Measurements from ENCODE around the gene HOXC6. TPM values are rescaled to one million over a fixed set of nuclear protein-coding genes. Genes with fewer than 3 reads are reported as not detected.
"Not testable (repeated sequence)": the region's sequence is repeated elsewhere in the genome, so short reads cannot be mapped to it uniquely, and the experiment has no call there.

Gene HOXC6
- total RNA-seq, 1 donor = 1.7 TPM

- no peak for DNase-seq (ENCODE audit: low read depth)
- no peak for TF ChIP-seq CTCF (IDR thresholded peaks at IDR 0.05; ENCODE audit: insufficient read depth, low read depth, low read length)
- H3K4me3 ChIP-seq (ENCODE audit: low read depth, low read length) = no peak overlapping the region
Measured at GRCh38 chr12:54041097-54041690, 13.0 kb downstream of the HOXC6 start.

GRCh38 chr12:54042033-54042432 lies 13.8 kb downstream of the HOXC6 start:
- not testable (repeated sequence) for H3K4me3 ChIP-seq (ENCODE audit: low read depth, low read length); DNase-seq (ENCODE audit: low read depth)

- H3K4me3 ChIP-seq (ENCODE audit: low read depth, low read length) = no peak overlapping the region
- no peak for TF ChIP-seq CTCF (IDR thresholded peaks at IDR 0.05; ENCODE audit: insufficient read depth, low read depth, low read length)
- no peak for DNase-seq (ENCODE audit: low read depth)
Measured at GRCh38 chr12:54042970-54043853, 15.0 kb downstream of the HOXC6 start.

- DNase-seq (ENCODE audit: low read depth) = no peak
- no peak overlapping the region for H3K4me3 ChIP-seq (ENCODE audit: low read depth, low read length)
- no peak for TF ChIP-seq CTCF (IDR thresholded peaks at IDR 0.05; ENCODE audit: insufficient read depth, low read depth, low read length)
Measured at GRCh38 chr12:54044425-54045103, 16.3 kb downstream of the HOXC6 start.

- no peak for DNase-seq (ENCODE audit: low read depth)
- no peak overlapping the region for H3K4me3 ChIP-seq (ENCODE audit: low read depth, low read length)
- no peak for TF ChIP-seq CTCF (IDR thresholded peaks at IDR 0.05; ENCODE audit: insufficient read depth, low read depth, low read length)
Measured at GRCh38 chr12:54045401-54045800, 17.2 kb downstream of the HOXC6 start.

GRCh38 chr12:54045868-54046521 lies 17.8 kb downstream of the HOXC6 start:
- DNase-seq (ENCODE audit: low read depth) = no peak
- no peak overlapping the region for H3K4me3 ChIP-seq (ENCODE audit: low read depth, low read length)
- no peak for TF ChIP-seq CTCF (IDR thresholded peaks at IDR 0.05; ENCODE audit: insufficient read depth, low read depth, low read length)

GRCh38 chr12:54046809-54047159 lies 18.5 kb downstream of the HOXC6 start:
- DNase-seq (ENCODE audit: low read depth) = no peak
- TF ChIP-seq CTCF (IDR thresholded peaks at IDR 0.05; ENCODE audit: insufficient read depth, low read depth, low read length) = no peak
- H3K4me3 ChIP-seq (ENCODE audit: low read depth, low read length) = no peak overlapping the region

All from fibroblast of villous mesenchyme (primary cell).